ENCODE results near the gene INSYN2B.

DNA sequence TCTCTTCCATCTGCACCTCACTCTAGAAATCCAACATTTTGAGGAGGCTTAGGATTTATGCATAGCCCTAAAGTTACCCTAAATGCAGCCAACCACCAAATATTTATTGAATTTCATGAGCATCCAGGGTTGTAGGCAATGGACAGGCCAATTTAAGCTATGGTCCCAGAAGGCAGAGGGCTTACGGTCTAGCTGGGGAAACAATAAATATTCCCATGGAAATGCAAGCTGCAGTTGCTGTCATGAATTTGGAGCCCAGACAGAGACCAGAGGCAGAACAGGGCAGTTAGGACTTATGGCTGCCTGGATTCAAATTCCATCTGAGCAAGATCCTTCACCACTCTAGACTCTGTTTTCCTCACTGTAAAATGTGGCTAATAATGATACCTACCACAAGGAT is 9.1 kb upstream of the INSYN2B start:
- TF ChIP-seq CTCF (IDR thresholded peaks at IDR 0.05; ENCODE audit: low read length) = no peak
- no peak for TF ChIP-seq EZH2 (optimal IDR thresholded peaks at IDR 0.05; ENCODE audit: low read depth, low read length)
